IMR-90 (cell line): Measurements from ENCODE around the gene SPPL3. TPM values are rescaled to one million over a fixed set of nuclear protein-coding genes. Genes with fewer than 3 reads are reported as not detected.

Experiments used
- ATAC-seq: fragments of 200-7000 bp; cut with Tn5 transposase; 2 replicates; pipeline ENCODE4 v1.9.1; 2020; ENCODE audit warnings: low read depth, mild to moderate bottlenecking, moderate library complexity
- BruUV-seq: library from RNA; stranded (reverse); fragments of 400-500 nt; replicated peaks from 2 replicates; lab custom pipeline; 2021; lab: Mats Ljungman, UMichigan
- CTCF ChIA-PET: fragments of 300-600 bp; formaldehyde crosslinking; extraction: SDS; loops from one replicate; lab custom pipeline; 2021; ENCODE audit warnings: antibody characterized with exemption; lab: Yijun Ruan, JAX
- POLR2A ChIA-PET: fragments of 300-600 bp; sonication (Branson Sonifier 250); formaldehyde crosslinking; loops from one replicate; lab custom pipeline; 2022; ENCODE audit warnings: antibody characterized with exemption; ENCODE audit not compliant: unreplicated experiment; lab: Charles Lee
- DNase-seq: peaks from one replicate; pipeline ENCODE4 v3.0.0; 2013
- H2AFZ ChIP-seq: replicated peaks from 2 replicates; pipeline ENCODE3; 2013; ENCODE audit warnings: low read length, mild to moderate bottlenecking; ENCODE audit not compliant: poor library complexity
- H2AK5ac ChIP-seq: 2 replicates; pipeline ENCODE4 v1.6.1; 2013; ENCODE audit warnings: low read depth, low read length, inconsistent platforms
- H2AK9ac ChIP-seq: replicated peaks from 2 replicates; pipeline ENCODE3; 2013; ENCODE audit warnings: mild to moderate bottlenecking, low read depth, low read length, moderate library complexity; ENCODE audit not compliant: poor library complexity
- H2BK120ac ChIP-seq: 2 replicates; pipeline ENCODE4 v1.6.1; 2013; ENCODE audit warnings: low read depth, low read length, inconsistent platforms
- H2BK15ac ChIP-seq: 3 replicates; pipeline ENCODE4 v1.6.1; 2013; ENCODE audit warnings: low read depth, low read length, inconsistent platforms
- H2BK20ac ChIP-seq: 2 replicates; pipeline ENCODE4 v1.6.1; 2013; ENCODE audit warnings: low read depth, mild to moderate bottlenecking, inconsistent platforms, low read length, moderate library complexity
- H2BK5ac ChIP-seq: 2 replicates; pipeline ENCODE4 v1.6.1; 2013; ENCODE audit warnings: mild to moderate bottlenecking, low read depth, low read length, inconsistent platforms; ENCODE audit not compliant: poor library complexity, severe bottlenecking
- H3K14ac ChIP-seq: replicated peaks from 2 replicates; pipeline ENCODE4 v1.6.1; 2013; ENCODE audit warnings: low read depth, low read length, inconsistent platforms
- H3K18ac ChIP-seq: 2 replicates; pipeline ENCODE4 v1.6.1; 2013; ENCODE audit warnings: low read depth, low read length, control low read depth
- H3K23ac ChIP-seq: 2 replicates; pipeline ENCODE4 v1.6.1; 2013; ENCODE audit warnings: low read depth, low read length, inconsistent platforms
- H3K27ac ChIP-seq: 2 replicates; pipeline ENCODE4 v1.5.1; 2013; ENCODE audit warnings: mild to moderate bottlenecking, control low read depth, low read length; ENCODE audit not compliant: insufficient read depth
- H3K27me3 ChIP-seq: 2 replicates; pipeline ENCODE4 v1.6.1; 2013; ENCODE audit warnings: low read length; ENCODE audit not compliant: control insufficient read depth, insufficient read depth
- H3K36me3 ChIP-seq: 2 replicates; pipeline ENCODE4 v1.6.1; 2013; ENCODE audit warnings: low read length, mixed read lengths; ENCODE audit not compliant: control insufficient read depth, insufficient read depth
- H3K4ac ChIP-seq: 2 replicates; pipeline ENCODE4 v1.6.1; 2013; ENCODE audit warnings: low read depth, low read length, inconsistent platforms
- H3K4me1 ChIP-seq: 2 replicates; pipeline ENCODE4 v1.6.1; 2013; ENCODE audit warnings: low read length, mixed read lengths; ENCODE audit not compliant: control insufficient read depth, insufficient read depth
- H3K4me2 ChIP-seq: 2 replicates; pipeline ENCODE4 v1.6.1; 2013; ENCODE audit warnings: low read depth, mild to moderate bottlenecking, control low read depth, low read length, moderate library complexity
- H3K4me3 ChIP-seq: 2 replicates; pipeline ENCODE4 v1.5.1; 2013; ENCODE audit warnings: low read depth, mild to moderate bottlenecking, control low read depth, low read length, moderate library complexity; ENCODE audit not compliant: insufficient read depth
- H3K56ac ChIP-seq: 2 replicates; pipeline ENCODE4 v1.6.1; 2013; ENCODE audit warnings: low read length, inconsistent platforms; ENCODE audit not compliant: insufficient read depth; ENCODE audit errors: extremely low read depth
- H3K79me1 ChIP-seq, 2 experiments: 2 replicates each; pipeline ENCODE4 v1.6.1; 2013; ENCODE audit warnings: low read length in 2 of 2, inconsistent platforms in 1 of 2, low read depth in 1 of 2
- H3K9ac ChIP-seq: 2 replicates; pipeline ENCODE4 v1.6.1; 2013; ENCODE audit warnings: low read depth, low read length, control low read depth
- H3K9me1 ChIP-seq: 2 replicates; pipeline ENCODE4 v1.6.1; 2013; ENCODE audit warnings: low read length, inconsistent platforms; ENCODE audit not compliant: insufficient read depth
- H3K9me3 ChIP-seq: 2 replicates; pipeline ENCODE4 v1.6.1; 2013; ENCODE audit warnings: low read length; ENCODE audit not compliant: control insufficient read depth, insufficient read depth
- H4K20me1 ChIP-seq: 2 replicates; pipeline ENCODE4 v1.6.1; 2013; ENCODE audit warnings: low read length, inconsistent platforms; ENCODE audit not compliant: insufficient read depth
- H4K5ac ChIP-seq: 2 replicates; pipeline ENCODE4 v1.6.1; 2013; ENCODE audit warnings: mild to moderate bottlenecking, low read depth, low read length, control low read depth
- H4K8ac ChIP-seq, 2 experiments: 2 replicates each; pipeline ENCODE4 v1.6.1; 2013; ENCODE audit warnings: low read depth in 2 of 2, low read length in 2 of 2, control low read depth in 1 of 2, inconsistent platforms in 1 of 2
- H4K91ac ChIP-seq: 2 replicates; pipeline ENCODE4 v1.6.1; 2013; ENCODE audit warnings: low read depth, low read length, inconsistent platforms; ENCODE audit not compliant: insufficient read depth
- BHLHE40 ChIP-seq: fragments of 150-350 bp; IDR thresholded peaks from 2 replicates; pipeline ENCODE4 v1.6.1; 2016; ENCODE audit warnings: mild to moderate bottlenecking, low read depth, low read length
- CEBPB ChIP-seq: IDR thresholded peaks from 2 replicates; pipeline ENCODE4 v1.6.1; 2012; ENCODE audit warnings: low read depth, low read length, improper control_type of control experiment
- CHD1 ChIP-seq: IDR thresholded peaks from 2 replicates; pipeline ENCODE4 v1.6.1; 2012; ENCODE audit warnings: low read depth, low read length, improper control_type of control experiment
- MAFK ChIP-seq: IDR thresholded peaks from 2 replicates; pipeline ENCODE4 v1.6.1; 2012; ENCODE audit warnings: low read depth, low read length, improper control_type of control experiment
- MAZ ChIP-seq: IDR thresholded peaks from 2 replicates; pipeline ENCODE4 v1.6.1; 2012; ENCODE audit warnings: low read depth, mild to moderate bottlenecking, low read length, improper control_type of control experiment, moderate library complexity, borderline replicate concordance
- NFE2L2 ChIP-seq: fragments of 150-350 bp; IDR thresholded peaks from 2 replicates; pipeline ENCODE4 v1.6.1; 2016; ENCODE audit warnings: low read depth, mild to moderate bottlenecking, low read length
- POLR2A ChIP-seq: IDR thresholded peaks from 2 replicates; pipeline ENCODE4 v1.6.1; 2012; ENCODE audit warnings: mild to moderate bottlenecking, low read depth, low read length
- RAD21 ChIP-seq: IDR thresholded peaks from 2 replicates; pipeline ENCODE4 v1.6.1; 2012; ENCODE audit warnings: low read length, improper control_type of control experiment
- RCOR1 ChIP-seq: IDR thresholded peaks from 2 replicates; pipeline ENCODE4 v1.6.1; 2012; ENCODE audit warnings: mild to moderate bottlenecking, low read length, improper control_type of control experiment; ENCODE audit not compliant: insufficient replicate concordance
- RFX5 ChIP-seq: IDR thresholded peaks from 2 replicates; pipeline ENCODE4 v1.8.0; 2012; ENCODE audit warnings: low read depth, mild to moderate bottlenecking, low read length, moderate library complexity
- SMC3 ChIP-seq: fragments of 150-350 bp; IDR thresholded peaks from 2 replicates; pipeline ENCODE4 v1.6.1; 2016; ENCODE audit warnings: low read depth, mild to moderate bottlenecking, antibody characterized with exemption, low read length, moderate library complexity
- USF2 ChIP-seq: fragments of 150-350 bp; IDR thresholded peaks from 2 replicates; pipeline ENCODE4 v1.6.1; 2017; ENCODE audit warnings: mild to moderate bottlenecking, antibody characterized with exemption, low read length, low read depth
- WGBS, 2 experiments: methylation state at CpG; one replicate each; pipeline versions ENCODE4 v1.1.5 to v1.1.7; 2013; ENCODE audit warnings: missing lambda C conversion rate in 2 of 2; ENCODE audit not compliant: insufficient read length in 1 of 2; ENCODE audit errors: extremely low coverage in 2 of 2; 5-methylcytosine and 5-hydroxymethylcytosine counted together
- dilution Hi-C: fragments of 300-500 bp; cut with HindIII; formaldehyde crosslinking; loops from one replicate; pipeline ENCODE4 v1.14.3; 2018; ENCODE audit warnings: low sequenced_read_pairs; ENCODE audit not compliant: unreplicated experiment
- in situ Hi-C: fragments of 300-500 bp; cut with MboI; formaldehyde crosslinking; loops from 3 replicates; pipeline ENCODE4 v1.14.3; 2019; ENCODE audit warnings: low sequenced_read_pairs, inconsistent platforms, mixed read lengths
- intact Hi-C: fragments of 100-400 bp; cut with micrococcal nuclease; formaldehyde crosslinking; loops from 2 replicates; pipeline ENCODE4 v1.10.0; 2022
- polyA plus RNA-seq, 3 experiments: library from polyadenylated mRNA; depleted of rRNA; stranded (reverse); fragments of >200 nt; gene quantifications; 2 replicates each; pipeline ENCODE4 v1.2.3, GENCODE V29; 2012; ENCODE audit warnings: low replicate concordance in 1 of 3
- total RNA-seq: library from RNA; depleted of rRNA; stranded (reverse); fragments of >200 nt; gene quantifications from 2 replicates; pipeline ENCODE4 v1.2.3, GENCODE V29; 2012

SPPL3 gene
- total and polyA plus RNA-seq, 2 of the 4 experiments (the other 2 are of a cell fraction): 1.6 to 18.0 TPM

- H2BK15ac ChIP-seq: no peak overlapping the region
- H3K27me3 ChIP-seq: no peaks in the 10 kb centered on the region
- H4K20me1 ChIP-seq: no peaks in the 10 kb centered on the region
- H3K56ac ChIP-seq: no peak overlapping the region
- H3K9ac ChIP-seq: no peak overlapping the region
- no peak overlapping the region for H2AFZ ChIP-seq
- H3K27ac ChIP-seq: no peak overlapping the region
- H4K91ac ChIP-seq: no peak overlapping the region
- ATAC-seq (no peak), DNase-seq (no peak)
- no peaks in the 10 kb centered on the region; the same call in 1 of the 2 replicates for H3K36me3 ChIP-seq
- 86% methylated on average over 27 of the region's 38 CpGs; no CpG with 5 or more reads in 1 of the 2 experiments for whole genome bisulfite sequencing, 2 experiments
- H2AK9ac ChIP-seq: no peak overlapping the region
- no peak overlapping the region for H3K14ac ChIP-seq
- no peaks in the 10 kb centered on the region for H3K4me1 ChIP-seq
- CTCF ChIA-PET: no interaction called here
- no peak overlapping the region for H4K8ac ChIP-seq
- BruUV-seq: no TSS peak
- no peak overlapping the region for H2BK120ac ChIP-seq
- H3K23ac ChIP-seq: no peak overlapping the region
- H2BK5ac ChIP-seq: no peak overlapping the region
- POLR2A ChIA-PET: no interaction called here
- no peak overlapping the region for H4K5ac ChIP-seq
- TF ChIP-seq RFX5 (no peak), RAD21 (no peak), NFE2L2 (no peak), RCOR1 (no peak), USF2 (no peak), BHLHE40 (no peak), CHD1 (no peak), CEBPB (no peak), MAZ (no peak), POLR2A (no peak), MAFK (no peak), SMC3 (no peak)
- no peak overlapping the region for H3K4me3 ChIP-seq
- no peak overlapping the region for H3K4me2 ChIP-seq
- no peaks in the 10 kb centered on the region for H3K9me3 ChIP-seq
- no peak overlapping the region for H3K4ac ChIP-seq
- no peak overlapping the region for H2AK5ac ChIP-seq
- intact Hi-C loops (no loop called here), in situ Hi-C loops (no loop called here), dilution Hi-C loops (no loop called here)
- no peaks in the 10 kb centered on the region for H3K9me1 ChIP-seq
- no peak overlapping the region for H3K18ac ChIP-seq
- H3K79me1 ChIP-seq: no peaks in the 10 kb centered on the region
- H2BK20ac ChIP-seq: no peak overlapping the region
Observed at GRCh38 chr12:120736404-120737331, 167.5 kb downstream of the SPPL3 start.
